Subcutaneous abdominal adipose tissue (tissue), 5 donors: ENCODE measurements around the gene CCDC188.

ENCODE experiments used
- H3K27ac ChIP-seq: one replicate; pipeline ENCODE4 v1.7.0; 2013; ENCODE audit warnings: low read depth, mild to moderate bottlenecking, inconsistent platforms, low read length, moderate library complexity
- H3K27me3 ChIP-seq, 5 donors: one replicate each; pipeline ENCODE4 v1.7.0; 2013; ENCODE audit warnings: low read length in 5 of 5, inconsistent platforms in 1 of 5; ENCODE audit not compliant: control insufficient read depth in 5 of 5, insufficient read depth in 4 of 5
- H3K36me3 ChIP-seq, 5 donors: one replicate each; pipeline ENCODE4 v1.7.0; 2013; ENCODE audit warnings: low read length in 5 of 5; ENCODE audit not compliant: control insufficient read depth in 5 of 5, insufficient read depth in 5 of 5
- H3K4me1 ChIP-seq, 5 donors: one replicate each; pipeline ENCODE4 v1.7.0; 2013; ENCODE audit warnings: low read length in 5 of 5, mild to moderate bottlenecking in 3 of 5, moderate library complexity in 1 of 5; ENCODE audit not compliant: control insufficient read depth in 5 of 5, insufficient read depth in 5 of 5
- H3K4me3 ChIP-seq, 5 donors: one replicate each; pipeline ENCODE4 v1.7.0; 2013; ENCODE audit warnings: low read length in 5 of 5, low read depth in 1 of 5
- H3K9ac ChIP-seq, 5 donors: one replicate each; pipeline ENCODE4 v1.7.0; 2013; ENCODE audit warnings: low read length in 5 of 5, mild to moderate bottlenecking in 4 of 5, moderate library complexity in 3 of 5
- H3K9me3 ChIP-seq, 5 donors: one replicate each; pipeline ENCODE4 v1.7.0; 2013; ENCODE audit warnings: low read length in 5 of 5; ENCODE audit not compliant: control insufficient read depth in 5 of 5
- donor health status: healthy.
- donor health status: healthy.
- donor health status: healthy.
- donor health status: healthy.
- donor health status: healthy.

The CCDC188 gene

DNA sequence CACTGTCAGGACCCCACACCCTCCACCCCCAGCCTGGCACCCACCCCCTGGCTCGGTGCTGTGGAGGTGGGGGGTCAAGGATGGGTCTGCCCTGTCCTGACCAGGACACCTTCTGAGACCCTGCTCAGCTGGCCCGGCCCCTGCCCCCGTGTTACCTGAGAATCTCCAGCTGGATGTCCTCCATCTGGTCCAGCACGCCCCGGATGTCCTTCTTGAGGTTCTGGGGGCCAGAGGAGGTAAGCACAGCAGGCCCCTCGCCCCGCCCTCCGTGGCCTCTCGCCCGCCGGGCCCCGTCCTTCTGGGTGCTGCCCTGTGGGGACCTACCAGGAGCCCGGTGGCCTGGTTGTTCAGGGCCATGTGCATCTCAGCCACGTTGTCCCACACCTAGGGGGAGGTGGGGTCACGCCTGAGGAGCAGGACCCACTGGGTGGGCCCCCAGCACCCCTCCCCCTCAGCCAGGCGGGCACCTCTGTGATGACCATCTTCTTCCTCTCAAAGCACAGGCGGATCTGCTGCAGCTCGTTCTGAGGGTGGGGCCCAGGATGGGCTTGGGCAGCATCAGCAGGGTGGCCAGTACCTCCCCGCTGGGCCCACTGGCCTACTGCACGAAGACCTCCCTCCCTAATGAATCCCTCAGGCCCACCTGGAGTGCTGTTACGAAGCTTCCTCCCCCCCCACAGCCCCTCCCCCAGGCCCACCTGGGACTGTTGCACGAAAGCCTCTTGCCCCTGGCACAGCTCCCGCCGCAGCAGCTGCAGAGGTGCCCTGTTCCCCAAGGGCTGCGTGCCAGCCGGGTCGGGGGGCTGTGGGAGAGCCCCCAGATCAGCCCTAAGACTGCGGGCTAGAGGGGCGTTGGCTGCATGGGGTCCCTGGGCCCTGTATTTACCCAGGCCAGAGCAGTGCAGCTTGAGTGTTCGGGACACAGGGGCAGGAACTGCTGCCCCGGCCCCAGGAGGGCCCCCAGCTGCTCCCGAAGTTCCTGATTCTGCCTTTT lies 1.3 kb downstream of the CCDC188 start:
- peaks cover 0 to 9% (median 3%) of the 10 kb centered on the region in 5 donors for H3K36me3 ChIP-seq
- peaks cover 0 to 7% (median 7%) of the 10 kb centered on the region in 5 donors for H3K27me3 ChIP-seq
- no peak overlapping the region for H3K4me3 ChIP-seq
- peaks cover 0 to under 1% (median 0%) of the 10 kb centered on the region in 5 donors for H3K4me1 ChIP-seq
- H3K9ac ChIP-seq, result no peak overlapping the region
- H3K9me3 ChIP-seq, result no peaks in the 10 kb centered on the region
- H3K27ac ChIP-seq, result no peak overlapping the region

DNA sequence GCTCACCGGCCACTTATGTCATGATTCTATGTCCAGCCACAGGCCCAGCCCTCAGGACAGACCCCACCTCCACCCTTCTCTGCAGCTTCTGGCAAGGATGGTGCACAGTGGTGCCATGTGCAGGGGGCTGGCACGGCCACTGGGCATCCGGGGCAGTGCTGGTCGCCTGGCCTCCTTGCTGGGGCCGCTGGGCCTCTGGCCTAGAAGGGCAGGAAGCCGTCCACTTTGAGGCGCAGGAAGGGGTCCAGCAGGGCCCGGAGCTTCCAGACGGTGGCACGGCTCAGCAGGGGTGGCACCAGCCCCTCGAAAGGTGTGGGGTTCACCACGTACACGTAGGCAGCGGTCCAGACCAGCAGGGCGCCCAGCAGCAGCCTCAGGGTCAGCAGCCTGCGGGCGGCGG lies 2.4 kb downstream of the CCDC188 start:
- Histone ChIP-seq H3K4me3 (no peak overlapping the region), H3K27me3 (peaks cover 0 to 7% (median 0%) of the 10 kb centered on the region in 5 donors), H3K9ac (no peak overlapping the region), H3K27ac (no peak overlapping the region), H3K9me3 (no peaks in the 10 kb centered on the region), H3K4me1 (no peaks in the 10 kb centered on the region), H3K36me3 (peaks cover 0 to 19% (median 9%) of the 10 kb centered on the region in 5 donors)

DNA sequence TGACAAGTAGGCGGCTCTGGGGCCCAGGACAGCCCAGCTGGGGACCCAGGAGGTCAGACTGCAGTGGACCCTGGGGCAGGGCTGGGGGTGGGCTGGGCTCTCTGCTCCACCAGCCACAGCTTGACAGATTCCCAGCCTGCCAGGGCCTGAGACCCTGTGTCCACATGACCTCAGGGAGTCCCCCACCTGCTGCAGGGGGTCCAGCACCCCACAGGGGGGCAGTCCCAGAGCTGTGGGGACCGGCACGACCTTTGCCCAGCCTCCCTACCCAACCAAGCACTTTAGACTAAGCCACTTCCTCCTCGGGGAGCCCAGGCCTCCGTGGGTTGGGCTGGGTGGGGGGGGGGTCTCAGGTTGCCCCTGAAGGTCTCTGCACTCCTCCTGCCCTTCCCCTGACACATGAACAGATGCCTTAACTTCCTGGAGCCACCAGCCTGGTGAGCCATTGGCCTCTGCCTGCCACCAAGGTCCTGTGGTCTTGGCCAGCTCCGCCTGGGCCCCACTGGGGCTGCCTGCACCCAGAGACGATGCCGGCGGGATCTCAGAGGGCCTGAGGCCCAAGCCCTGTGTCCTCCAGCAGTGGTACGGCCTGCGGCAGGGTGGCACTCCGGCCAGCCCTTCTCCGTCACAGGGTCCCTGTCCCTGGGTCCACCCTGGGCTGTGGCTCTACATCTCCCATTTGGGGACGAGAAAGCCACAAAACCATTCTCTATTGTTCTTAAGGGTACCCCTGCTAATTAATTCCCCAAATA lies 3.4 kb downstream of the CCDC188 start:
- peaks cover 0 to 1% (median 0%) of the 10 kb centered on the region in 5 donors for H3K27me3 ChIP-seq
- H3K9me3 ChIP-seq, result no peaks in the 10 kb centered on the region
- no peak overlapping the region for H3K27ac ChIP-seq
- no peaks in the 10 kb centered on the region for H3K4me1 ChIP-seq
- H3K4me3 ChIP-seq, result no peak overlapping the region
- peaks cover 0 to 29% (median 14%) of the 10 kb centered on the region in 5 donors for H3K36me3 ChIP-seq
- H3K9ac ChIP-seq, result no peak overlapping the region

DNA sequence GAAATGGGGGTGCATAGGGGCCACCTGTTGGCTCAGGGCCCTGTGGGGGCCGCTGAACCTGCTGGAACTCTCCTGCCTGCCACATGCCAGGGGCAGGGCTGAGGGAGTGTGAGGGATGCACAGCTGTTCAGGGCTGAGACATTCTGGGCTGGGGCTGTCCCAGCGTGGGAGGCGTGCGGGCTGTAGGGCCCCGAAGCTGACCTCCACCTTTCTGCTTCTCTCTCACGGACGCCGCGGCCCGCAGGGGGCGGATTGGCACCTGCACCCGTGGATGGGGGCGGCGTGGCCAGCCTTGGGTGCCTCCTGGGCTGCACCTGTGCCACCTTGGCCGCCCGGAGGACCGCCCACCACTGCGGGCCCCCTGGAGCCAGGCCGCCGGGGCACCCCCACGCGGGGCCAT lies 4.1 kb downstream of the CCDC188 start:
- no peaks in the 10 kb centered on the region for H3K9me3 ChIP-seq
- no peak overlapping the region for H3K4me3 ChIP-seq
- no peak overlapping the region for H3K9ac ChIP-seq
- H3K27me3 ChIP-seq, result no peaks in the 10 kb centered on the region
- H3K36me3 ChIP-seq, result peaks cover 0 to 34% (median 19%) of the 10 kb centered on the region in 5 donors
- no peak overlapping the region for H3K27ac ChIP-seq
- H3K4me1 ChIP-seq, result no peaks in the 10 kb centered on the region

DNA sequence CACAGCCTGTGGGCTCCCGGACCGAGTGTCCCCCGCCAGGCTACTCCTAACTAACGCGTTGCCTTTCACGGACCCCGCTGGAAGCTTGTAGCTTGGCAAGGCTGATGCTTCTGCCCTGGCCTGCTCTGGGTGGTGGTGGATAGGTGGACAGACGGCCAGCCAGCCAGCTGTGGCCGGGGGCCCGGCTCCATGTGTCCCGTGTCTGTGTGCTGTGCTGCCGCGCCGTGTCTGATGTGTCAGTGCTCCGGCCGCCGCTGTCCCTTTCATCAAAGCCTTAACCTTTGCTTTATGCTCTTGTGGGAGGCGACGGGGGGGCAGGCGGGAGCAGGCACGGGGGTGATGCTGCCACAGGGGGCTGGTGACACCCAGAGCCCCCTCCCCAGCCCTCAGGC lies 5.0 kb downstream of the CCDC188 start:
- H3K4me1 ChIP-seq, result no peaks in the 10 kb centered on the region
- H3K9me3 ChIP-seq, result no peaks in the 10 kb centered on the region
- H3K9ac ChIP-seq, result no peak overlapping the region
- H3K36me3 ChIP-seq, result peaks cover 0 to 43% (median 28%) of the 10 kb centered on the region in 5 donors
- no peaks in the 10 kb centered on the region for H3K27me3 ChIP-seq
- H3K4me3 ChIP-seq, result no peak overlapping the region
- no peak overlapping the region for H3K27ac ChIP-seq

DNA sequence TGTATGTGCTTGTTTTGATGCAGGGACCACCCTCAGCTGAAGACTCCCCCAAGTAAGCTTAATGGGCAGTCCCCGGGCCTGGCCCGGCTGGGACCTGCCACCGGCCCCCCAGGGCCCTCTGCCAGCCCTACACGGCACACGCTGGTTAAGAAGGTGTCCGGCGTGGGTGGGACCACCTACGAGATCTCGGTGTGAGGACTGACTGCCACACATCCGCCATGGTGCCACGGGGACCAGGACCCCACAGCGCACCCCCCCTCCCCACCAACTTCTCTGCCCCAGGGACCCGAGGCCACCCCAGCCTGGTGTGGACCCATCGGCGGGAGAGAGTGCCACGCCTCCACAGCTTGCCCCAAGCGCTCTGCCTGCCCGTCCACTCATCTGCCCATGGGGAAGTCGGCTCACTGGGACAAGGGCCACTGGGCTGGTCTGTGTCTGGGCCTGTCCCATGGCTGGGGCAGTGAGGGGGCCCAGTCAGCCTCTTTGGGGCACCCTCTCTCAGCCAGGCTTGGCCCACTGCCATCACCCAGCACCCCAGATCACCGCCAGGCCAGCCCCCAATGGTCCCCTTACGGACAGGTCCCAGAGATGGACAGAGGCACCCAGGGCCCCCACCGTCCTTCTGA lies 5.5 kb downstream of the CCDC188 start:
- H3K9ac ChIP-seq, result no peak overlapping the region
- no peak overlapping the region for H3K4me3 ChIP-seq
- peaks cover 0 to 48% (median 29%) of the 10 kb centered on the region in 5 donors for H3K36me3 ChIP-seq
- H3K27me3 ChIP-seq, result no peaks in the 10 kb centered on the region
- no peaks in the 10 kb centered on the region for H3K9me3 ChIP-seq
- H3K4me1 ChIP-seq, result no peaks in the 10 kb centered on the region
- no peak overlapping the region for H3K27ac ChIP-seq

DNA sequence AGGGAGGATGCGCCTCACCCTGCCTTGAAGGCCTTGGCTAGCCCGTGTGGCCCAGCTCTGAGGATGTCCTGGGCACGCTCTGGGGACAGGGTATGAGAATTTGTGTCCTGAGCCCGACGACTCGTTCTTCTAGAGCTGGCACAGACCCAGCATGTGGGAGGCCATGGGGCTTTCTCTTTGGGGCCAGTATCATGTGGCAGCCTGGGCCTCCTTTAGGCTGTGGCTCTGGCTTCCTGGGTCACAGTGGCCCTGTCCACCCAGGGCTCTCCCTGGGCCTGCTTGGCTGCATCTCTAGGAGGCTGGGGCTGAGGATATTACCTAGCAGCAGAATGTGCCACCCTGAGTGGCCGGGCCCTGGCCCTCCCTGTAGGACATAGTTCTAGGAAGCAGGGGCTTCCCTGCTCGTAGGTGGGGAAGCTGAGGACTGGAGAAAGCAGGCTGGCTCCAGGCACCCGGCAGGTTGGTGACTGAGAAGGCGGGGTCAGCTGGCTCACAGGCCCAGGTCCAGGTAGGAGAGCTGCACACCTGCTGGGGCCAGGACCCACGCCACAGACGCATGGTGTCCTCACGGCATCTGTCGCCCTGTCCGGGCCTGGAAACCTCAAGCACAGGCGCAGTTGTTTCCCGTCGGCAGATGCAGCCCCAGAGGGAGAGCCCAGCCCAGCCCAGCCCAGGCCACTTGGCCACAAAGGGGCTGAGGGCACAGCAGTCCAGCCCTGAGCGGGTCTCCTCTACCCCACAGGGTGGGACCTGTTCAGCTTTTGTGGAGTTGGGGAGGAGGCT lies 6.8 kb downstream of the CCDC188 start:
- Histone ChIP-seq H3K36me3 (peaks cover 0 to 61% (median 41%) of the 10 kb centered on the region in 5 donors), H3K9ac (no peak overlapping the region), H3K9me3 (no peaks in the 10 kb centered on the region), H3K27me3 (no peaks in the 10 kb centered on the region), H3K4me1 (no peaks in the 10 kb centered on the region), H3K4me3 (no peak overlapping the region), H3K27ac (no peak overlapping the region)

DNA sequence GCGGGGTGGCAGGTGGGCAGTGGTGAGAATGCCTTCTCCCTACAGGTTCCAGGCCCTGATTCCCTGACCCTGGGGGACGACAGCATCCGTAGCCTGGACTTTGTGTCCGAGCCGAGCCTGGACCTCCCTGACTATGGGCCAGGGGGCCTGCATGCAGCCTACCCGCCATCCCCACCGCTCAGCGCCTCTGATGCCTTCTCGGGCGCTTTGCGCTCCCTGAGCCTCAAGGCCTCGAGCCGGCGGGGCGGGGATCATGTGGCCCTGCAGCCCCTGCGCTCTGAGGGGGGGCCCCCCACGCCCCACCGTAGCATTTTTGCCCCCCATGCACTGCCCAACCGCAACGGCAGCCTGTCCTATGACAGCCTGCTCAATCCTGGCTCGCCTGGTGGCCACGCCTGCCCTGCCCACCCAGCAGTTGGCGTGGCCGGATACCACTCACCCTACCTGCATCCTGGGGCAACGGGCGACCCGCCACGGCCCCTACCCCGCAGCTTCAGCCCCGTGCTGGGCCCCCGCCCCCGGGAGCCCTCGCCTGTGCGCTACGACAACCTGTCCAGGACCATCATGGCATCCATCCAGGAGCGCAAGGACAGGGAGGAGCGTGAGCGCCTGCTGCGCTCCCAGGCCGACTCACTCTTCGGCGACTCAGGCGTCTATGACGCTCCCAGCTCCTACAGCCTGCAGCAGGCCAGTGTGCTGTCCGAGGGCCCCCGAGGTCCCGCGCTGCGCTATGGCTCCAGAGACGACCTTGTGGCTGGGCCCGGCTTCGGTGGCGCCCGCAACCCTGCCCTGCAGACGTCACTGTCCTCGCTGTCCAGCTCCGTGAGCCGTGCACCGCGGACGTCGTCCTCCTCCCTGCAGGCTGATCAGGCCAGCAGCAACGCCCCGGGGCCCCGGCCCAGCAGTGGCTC lies 7.9 kb downstream of the CCDC188 start:
- H3K36me3 ChIP-seq, result peaks cover 0 to 64% (median 41%) of the 10 kb centered on the region in 5 donors
- H3K27me3 ChIP-seq, result no peaks in the 10 kb centered on the region
- no peaks in the 10 kb centered on the region for H3K9me3 ChIP-seq
- no peak overlapping the region for H3K4me3 ChIP-seq
- peaks cover 0 to 5% (median 3%) of the 10 kb centered on the region in 5 donors for H3K4me1 ChIP-seq
- H3K9ac ChIP-seq, result no peak overlapping the region
- no peak overlapping the region for H3K27ac ChIP-seq
